GM08714 (cell line): ENCODE results near the gene ZNF280B.
"Not testable (repeated sequence)": the region's sequence is repeated elsewhere in the genome, so short reads cannot be mapped to it uniquely, and the experiment has no call there.

Experiments
- H3K4me3 ChIP-seq: fragments of 200-500 bp; sonication (Bioruptor generic); 2 replicates; pipeline ENCODE4 v1.5.1; 2014; ENCODE audit warnings: mild to moderate bottlenecking, low read length, inconsistent platforms
- ZNF274 ChIP-seq: IDR thresholded peaks from 2 replicates; pipeline ENCODE4 v1.6.1; 2012; ENCODE audit warnings: mild to moderate bottlenecking, low read depth, low read length

Gene ZNF280B

DNA sequence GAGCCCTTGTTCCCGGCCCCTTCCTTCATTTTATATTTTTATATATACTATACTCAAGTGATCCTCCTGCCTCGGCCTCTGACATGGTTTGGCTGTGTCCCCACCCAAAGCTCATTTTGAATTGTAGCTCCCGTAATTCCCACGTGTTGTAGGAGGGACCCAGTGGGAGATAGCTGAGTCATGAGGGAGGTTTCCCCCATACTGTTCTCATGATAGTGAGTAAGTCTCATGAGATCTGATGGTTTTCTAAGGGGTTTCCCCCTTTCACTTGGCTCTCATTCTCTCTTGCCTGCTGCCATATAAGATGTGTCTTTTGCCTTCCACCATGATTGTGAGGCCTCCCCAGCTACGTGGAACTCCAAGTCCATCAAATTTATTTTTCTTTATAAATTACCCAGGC, 18.8 kb upstream of the ZNF280B start:
- TF ChIP-seq ZNF274 = no peak
- H3K4me3 ChIP-seq = no peak overlapping the region

DNA sequence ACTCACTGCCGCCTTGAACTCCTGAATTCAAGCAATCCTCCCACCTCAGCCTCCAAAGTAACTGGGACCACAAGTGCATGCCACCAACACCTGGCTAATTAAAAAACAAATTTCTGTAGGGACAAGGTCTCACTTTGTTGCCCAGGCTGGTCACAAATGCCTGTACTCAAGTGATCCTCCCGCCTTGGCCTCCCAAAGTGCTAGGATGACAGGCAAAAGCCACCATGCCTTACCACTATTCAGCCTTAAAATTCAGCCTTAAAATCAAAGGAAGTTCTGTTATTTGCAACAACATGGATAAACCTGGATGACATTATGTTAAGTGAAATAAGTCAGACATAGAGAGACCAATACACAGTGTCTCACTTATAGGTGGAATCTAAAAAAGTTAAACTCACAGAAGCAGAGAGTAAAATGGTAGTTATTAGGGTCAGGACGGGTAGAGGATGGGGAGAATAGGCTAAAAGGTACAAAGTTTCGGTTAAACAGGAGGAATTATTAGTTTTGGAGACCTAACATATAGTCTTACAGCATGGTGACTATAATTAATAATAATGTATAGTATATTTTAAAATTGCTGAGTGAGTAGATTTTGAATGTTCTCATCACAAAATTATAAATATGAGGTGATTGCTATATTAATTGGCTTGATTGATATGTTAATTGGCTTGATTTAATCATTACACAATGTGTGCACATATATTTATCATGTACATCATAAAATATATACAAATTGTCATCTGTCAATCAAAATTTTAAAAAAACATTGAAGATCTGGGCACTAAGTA, 17.8 kb upstream of the ZNF280B start:
- TF ChIP-seq ZNF274 = no peak
- H3K4me3 ChIP-seq = no peak overlapping the region

DNA sequence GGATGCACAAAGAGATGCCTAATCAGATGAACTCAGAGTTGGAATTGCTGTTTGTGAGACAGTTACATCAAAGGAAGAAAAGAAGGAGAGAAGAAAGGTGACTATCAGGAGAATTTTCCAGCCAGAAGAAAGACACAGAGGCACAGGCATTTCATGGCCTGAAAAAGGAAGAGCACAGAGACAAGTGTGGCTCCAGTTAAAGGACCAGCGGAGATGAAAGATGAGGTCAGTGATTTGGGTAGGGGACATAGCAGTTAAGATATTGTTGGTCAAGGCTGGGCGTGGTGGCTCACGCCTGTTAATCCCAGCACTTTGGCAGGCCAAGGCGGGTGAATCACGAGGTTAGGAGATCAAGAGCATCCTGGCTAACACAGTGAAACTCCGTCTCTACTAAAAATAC, 15.0 kb upstream of the ZNF280B start:
- no peak overlapping the region for H3K4me3 ChIP-seq
- no peak for TF ChIP-seq ZNF274

- TF ChIP-seq ZNF274 = no peak
- no peak overlapping the region for H3K4me3 ChIP-seq
Observed at GRCh38 chr22:22521631-22522030, 13.1 kb upstream of the ZNF280B start.

GRCh38 chr22:22520667-22521602, 12.4 kb upstream of the ZNF280B start:
- TF ChIP-seq ZNF274 = no peak
- no peak overlapping the region for H3K4me3 ChIP-seq

- no peak within 1 kb of the TSS for H3K4me3 ChIP-seq
- no peak for TF ChIP-seq ZNF274
Observed at GRCh38 chr22:22520020-22520656, 11.6 kb upstream of the ZNF280B start, which contains the start of gene ZNF280A. Gene ZNF280A (minus strand): TSS chr22:22520270. CDS start chr22:22515630, 4,640 bp downstream.

DNA sequence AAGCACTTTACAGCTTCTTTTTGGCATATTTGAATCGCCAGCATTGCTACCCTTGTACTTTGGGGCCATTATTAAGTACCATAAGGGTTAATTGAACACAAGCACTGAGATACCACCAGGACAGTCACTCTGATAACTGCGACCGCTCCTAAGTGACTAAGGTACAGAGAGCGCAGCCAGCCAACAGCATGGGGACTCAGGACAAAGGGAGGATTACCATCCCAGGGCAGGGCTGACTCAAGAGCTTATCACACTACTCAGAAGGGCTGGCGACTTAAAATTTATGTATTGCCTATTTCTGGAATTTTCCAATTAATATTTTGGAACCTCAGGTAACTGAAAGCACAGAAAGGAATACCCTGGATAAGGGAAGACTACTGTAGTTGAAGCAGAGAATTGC, 11.0 kb upstream of the ZNF280B start:
- no peak overlapping the region for H3K4me3 ChIP-seq
- TF ChIP-seq ZNF274 = no peak

GRCh38 chr22:22516992-22517391, 8.4 kb upstream of the ZNF280B start:
- no peak overlapping the region for H3K4me3 ChIP-seq
- TF ChIP-seq ZNF274 = no peak

DNA sequence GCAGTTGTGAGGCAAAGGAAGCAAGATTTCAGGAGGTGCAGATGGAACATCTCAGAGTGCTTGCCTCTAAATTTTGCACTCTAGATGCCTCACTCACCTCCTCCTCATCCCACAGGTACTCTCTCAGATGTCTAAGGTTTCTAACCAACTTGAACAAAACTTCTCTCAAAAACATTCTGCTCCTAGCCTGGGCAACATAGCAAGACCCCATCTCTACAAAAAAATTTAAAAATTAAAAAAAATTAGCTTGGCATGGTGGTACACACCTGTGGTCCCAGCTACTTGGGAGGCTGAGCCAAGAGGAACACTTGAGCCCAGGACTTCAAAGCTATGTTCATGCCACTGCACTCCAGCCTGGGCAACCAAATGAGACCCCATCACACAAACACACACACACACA, 7.3 kb upstream of the ZNF280B start:
- H3K4me3 ChIP-seq = no peak overlapping the region
- no peak for TF ChIP-seq ZNF274

GRCh38 chr22:22514431-22514830, 5.9 kb upstream of the ZNF280B start:
- not testable (repeated sequence) for H3K4me3 ChIP-seq

DNA sequence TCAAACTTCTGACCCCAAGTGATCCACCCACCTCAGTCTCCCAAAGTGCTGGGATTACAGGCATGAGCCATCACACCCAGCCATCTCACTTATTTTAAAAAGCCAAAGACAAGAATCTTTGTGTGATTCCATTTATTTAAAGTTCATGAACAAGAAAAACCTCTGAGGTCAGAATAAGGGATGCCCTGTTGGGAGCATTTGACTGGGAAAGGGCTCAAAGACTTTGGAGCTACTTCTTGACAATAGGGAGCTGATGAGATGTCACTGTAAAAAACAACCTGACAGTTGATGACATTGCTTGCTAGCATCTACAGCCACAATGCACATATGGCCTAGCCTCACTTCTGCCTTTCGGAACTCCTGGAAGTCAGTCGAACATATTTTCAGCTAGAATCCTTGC, 5.1 kb upstream of the ZNF280B start:
- no peak for TF ChIP-seq ZNF274

DNA sequence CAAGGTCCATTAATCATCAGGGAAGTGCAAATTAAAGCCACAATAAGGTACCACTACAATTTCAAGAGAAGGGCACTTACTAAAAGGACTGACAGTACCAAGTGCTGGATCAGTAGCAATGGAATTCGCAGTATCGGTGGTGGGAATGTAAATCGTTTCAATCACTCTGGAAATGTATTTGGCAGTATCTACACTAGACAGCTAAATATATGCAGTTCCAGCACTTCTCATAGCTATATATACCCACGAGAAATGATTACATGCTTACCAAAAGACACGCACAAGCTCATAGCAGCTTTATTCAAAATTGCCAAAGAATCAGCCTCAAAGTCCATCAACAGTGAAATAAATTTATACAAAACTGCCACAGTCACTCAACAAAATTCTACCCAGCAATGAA, 4.4 kb upstream of the ZNF280B start:
- H3K4me3 ChIP-seq = no peak overlapping the region
- no peak for TF ChIP-seq ZNF274

More for the DNA sequence above, 5.1 kb upstream of the ZNF280B start:
- H3K4me3 ChIP-seq = no peak overlapping the region

DNA sequence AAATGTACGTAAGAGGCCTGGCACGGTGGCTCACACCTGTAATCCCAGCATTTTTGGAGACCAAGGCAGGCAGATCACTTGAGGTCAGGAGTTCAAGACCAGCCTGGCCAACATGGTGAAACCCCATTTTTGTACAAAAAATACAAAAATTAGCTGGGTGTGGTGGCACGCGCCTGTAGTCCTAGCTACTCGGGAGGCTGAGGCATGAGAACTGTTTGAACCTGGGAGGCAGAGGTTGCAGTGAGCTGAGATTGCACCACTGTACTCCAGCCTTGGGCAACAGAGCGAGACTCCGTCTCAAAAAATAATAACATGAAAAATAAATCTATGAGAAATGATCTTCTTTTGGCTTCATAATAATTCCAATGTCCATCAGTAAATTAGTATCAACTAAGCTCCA, 2.3 kb upstream of the ZNF280B start:
- not testable (repeated sequence) for H3K4me3 ChIP-seq

DNA sequence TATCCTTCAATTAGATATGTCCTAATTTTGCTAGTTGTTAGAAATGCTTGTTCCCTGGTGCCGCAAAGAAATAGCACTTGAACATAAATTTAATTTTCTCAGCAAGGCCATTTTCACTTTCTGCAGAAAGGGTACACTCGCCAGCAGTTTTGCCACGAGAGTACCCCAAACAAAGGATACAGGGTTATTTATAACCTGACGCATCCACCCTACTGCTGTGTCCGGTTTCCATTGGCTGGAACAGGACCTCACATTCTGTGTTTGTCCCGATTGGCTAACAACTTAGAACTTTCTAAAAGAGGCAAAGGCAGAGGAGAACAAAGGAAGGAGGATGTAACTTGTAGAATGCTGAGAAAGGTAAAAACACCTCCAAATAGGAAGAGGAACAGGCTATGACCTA, 1.4 kb upstream of the ZNF280B start:
- not testable (repeated sequence) for H3K4me3 ChIP-seq
